GM12864 (cell line): Measurements from ENCODE around the gene CLNK.

Experiments
- DNase-seq: peaks from one replicate; pipeline ENCODE4 v3.0.0-alpha.2; 2011; ENCODE audit warnings: low read depth
- H3K4me3 ChIP-seq: 2 replicates; pipeline ENCODE4 v1.5.1; 2011; ENCODE audit warnings: mild to moderate bottlenecking, low read depth, low read length, control low read depth
- TF ChIP-seq, protein P1 (sequence below): IDR thresholded peaks from 2 replicates; pipeline ENCODE4 v1.5.1; 2011; ENCODE audit warnings: low read depth, mild to moderate bottlenecking, moderate library complexity, low read length, control low read depth, inconsistent platforms; ENCODE audit errors: missing control alignments

The CLNK gene

DNA sequence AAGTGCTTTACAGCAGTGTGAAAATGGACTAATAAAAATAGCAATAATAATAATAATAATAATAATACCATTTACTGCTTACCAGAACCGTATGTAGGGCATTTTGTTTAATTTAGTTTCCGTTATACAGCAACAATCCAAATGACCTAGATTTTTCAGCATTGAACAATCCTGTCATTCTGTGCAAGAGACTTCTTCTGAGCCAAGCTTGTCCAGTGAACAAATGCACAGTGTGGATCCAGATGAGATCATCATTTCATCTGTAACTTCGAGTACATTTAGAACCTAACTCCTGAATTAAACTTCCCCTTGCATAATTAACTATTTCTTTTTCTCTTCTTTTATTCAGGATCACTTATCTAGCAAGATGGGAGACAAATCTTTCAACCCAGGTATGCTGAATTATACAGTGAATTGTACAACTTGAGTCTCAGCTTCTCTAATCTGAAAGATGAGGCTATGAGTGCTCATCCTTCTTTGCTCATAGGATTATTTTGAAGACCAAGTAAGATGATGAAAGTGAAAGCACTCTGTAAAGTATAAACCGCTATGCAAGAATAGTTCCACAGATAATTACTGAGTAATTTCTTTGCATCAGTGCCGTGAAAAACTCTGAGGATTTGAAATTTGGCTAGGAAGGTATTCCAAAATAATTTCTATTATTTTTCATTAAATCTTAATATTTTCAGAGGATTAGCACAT is 6.6 kb downstream of the CLNK start:
- no peak overlapping the region for H3K4me3 ChIP-seq
- no peak for DNase-seq
- TF ChIP-seq, protein P1, sequence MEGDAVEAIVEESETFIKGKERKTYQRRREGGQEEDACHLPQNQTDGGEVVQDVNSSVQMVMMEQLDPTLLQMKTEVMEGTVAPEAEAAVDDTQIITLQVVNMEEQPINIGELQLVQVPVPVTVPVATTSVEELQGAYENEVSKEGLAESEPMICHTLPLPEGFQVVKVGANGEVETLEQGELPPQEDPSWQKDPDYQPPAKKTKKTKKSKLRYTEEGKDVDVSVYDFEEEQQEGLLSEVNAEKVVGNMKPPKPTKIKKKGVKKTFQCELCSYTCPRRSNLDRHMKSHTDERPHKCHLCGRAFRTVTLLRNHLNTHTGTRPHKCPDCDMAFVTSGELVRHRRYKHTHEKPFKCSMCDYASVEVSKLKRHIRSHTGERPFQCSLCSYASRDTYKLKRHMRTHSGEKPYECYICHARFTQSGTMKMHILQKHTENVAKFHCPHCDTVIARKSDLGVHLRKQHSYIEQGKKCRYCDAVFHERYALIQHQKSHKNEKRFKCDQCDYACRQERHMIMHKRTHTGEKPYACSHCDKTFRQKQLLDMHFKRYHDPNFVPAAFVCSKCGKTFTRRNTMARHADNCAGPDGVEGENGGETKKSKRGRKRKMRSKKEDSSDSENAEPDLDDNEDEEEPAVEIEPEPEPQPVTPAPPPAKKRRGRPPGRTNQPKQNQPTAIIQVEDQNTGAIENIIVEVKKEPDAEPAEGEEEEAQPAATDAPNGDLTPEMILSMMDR = no peak

- peak; percentile 62 for DNase-seq
- no peak overlapping the region for H3K4me3 ChIP-seq
- TF ChIP-seq, protein P1 = no peak
These were observed 10.7 kb downstream of the CLNK start for GRCh38 chr4:10673817-10674369.

DNA sequence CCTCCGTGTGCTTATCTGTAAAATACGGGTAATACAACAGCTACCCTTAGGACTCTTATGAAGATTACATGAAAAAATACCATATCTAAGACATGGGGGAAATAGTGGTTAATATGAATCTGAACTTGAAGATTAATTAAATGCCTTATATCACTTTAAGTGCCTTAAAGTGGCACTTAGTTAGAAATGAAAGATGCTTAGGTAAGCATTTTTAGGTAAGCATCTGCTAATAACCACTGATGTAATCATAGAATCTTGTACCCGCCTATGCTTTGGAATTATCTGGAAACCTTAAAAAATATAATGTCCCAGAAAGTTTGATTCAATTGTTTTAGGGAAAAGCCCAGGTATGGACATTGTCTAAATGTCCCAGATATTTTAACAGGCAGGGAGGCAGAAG is 12.2 kb downstream of the CLNK start:
- DNase-seq = no peak
- no peak overlapping the region for H3K4me3 ChIP-seq
- TF ChIP-seq, protein P1 = no peak

DNA sequence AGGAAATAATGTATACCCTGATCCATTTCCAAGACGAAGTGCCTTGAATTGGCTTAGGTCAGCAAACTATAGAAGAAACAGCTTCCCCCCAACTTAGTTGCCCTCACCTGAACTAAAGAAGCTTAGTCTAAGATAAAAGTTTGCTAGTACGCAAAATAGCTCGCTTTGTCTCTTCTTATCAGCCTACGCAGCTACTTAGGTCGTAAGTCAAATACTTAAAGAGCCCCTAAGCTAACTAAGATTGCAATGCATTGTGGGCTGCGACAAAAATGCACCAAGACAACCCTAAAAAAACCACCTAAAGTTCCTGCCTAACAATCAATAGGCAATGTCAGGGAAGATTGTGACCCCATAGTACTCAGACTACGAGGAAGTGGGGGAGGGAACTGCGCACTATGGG is 12.8 kb downstream of the CLNK start:
- TF ChIP-seq, protein P1 = no peak
- H3K4me3 ChIP-seq = no peak overlapping the region
- no peak for DNase-seq

DNA sequence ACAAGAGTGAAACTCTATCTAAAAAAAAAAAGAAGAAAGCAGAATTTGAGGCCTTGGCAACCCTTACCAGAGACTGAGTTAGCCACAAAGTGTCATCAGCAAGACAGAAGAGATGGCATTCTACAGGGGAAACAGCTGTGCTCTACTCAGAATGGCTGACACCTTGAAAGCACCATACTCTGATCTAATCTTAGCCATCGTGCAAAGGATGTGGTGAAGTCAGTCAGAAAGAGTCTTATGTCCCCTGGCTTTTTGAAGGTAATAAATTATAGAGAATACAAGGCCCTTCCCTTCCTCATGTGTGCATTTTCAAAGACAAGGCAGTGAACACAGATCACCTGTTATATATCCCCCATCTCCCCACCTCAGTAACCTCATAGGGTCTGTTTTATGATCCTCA is 13.2 kb downstream of the CLNK start:
- DNase-seq = peak; percentile 79
- H3K4me3 ChIP-seq = no peak overlapping the region
- TF ChIP-seq, protein P1 = no peak

GRCh38 chr4:10670321-10670720 is 14.2 kb downstream of the CLNK start:
- DNase-seq = no peak
- no peak overlapping the region for H3K4me3 ChIP-seq
- TF ChIP-seq, protein P1 = no peak
